GM20000 (cell line): ENCODE measurements around the gene XXYLT1.
"Not testable (repeated sequence)": the region's sequence is repeated elsewhere in the genome, so short reads cannot be mapped to it uniquely, and the experiment has no call there.

Experiments
- DNase-seq: peaks from one replicate; pipeline ENCODE4 v3.0.0; 2012; ENCODE audit warnings: low spot score
- TF ChIP-seq, protein P1 (sequence below): IDR thresholded peaks from 2 replicates; pipeline ENCODE4 v1.5.1; 2012; ENCODE audit warnings: mild to moderate bottlenecking, control low read depth; ENCODE audit errors: extremely low read depth, missing control alignments

Gene XXYLT1

DNA sequence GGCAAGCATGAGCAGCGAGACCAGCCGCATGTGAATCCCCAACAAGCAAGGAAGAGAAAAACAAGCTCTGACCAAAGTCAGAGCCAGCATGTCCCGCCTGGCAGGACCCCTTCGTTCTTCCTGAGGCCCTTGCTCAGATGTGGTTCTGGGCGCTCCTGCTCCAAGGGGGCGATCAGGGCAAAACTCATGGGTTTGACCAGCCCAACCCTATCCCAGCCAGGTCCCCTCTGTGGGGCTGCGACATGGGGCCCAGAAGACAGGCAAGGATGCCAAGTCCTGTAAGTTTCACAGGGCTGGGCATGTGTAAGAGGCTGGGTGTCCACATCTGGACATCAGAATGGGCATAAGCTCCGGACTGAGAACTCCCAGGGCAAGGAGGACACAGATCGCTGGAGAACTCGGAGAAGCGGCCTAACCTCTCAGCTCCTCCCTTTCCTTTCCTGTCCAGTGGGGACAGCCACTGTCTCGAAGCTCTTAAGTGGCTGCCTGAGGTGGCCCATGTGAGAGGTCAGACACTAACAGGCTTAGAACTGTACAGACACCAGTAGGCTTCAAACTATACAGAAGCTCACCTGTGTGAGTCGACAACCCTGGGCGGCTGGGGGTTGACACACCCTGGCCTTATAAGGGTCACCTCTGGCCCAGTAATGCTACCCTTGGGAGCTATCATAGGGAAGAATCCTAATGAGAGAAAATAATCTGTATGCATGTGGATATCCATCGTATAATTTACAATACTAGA, 48.9 kb downstream of the XXYLT1 start:
- DNase-seq: no peak
- TF ChIP-seq, protein P1, sequence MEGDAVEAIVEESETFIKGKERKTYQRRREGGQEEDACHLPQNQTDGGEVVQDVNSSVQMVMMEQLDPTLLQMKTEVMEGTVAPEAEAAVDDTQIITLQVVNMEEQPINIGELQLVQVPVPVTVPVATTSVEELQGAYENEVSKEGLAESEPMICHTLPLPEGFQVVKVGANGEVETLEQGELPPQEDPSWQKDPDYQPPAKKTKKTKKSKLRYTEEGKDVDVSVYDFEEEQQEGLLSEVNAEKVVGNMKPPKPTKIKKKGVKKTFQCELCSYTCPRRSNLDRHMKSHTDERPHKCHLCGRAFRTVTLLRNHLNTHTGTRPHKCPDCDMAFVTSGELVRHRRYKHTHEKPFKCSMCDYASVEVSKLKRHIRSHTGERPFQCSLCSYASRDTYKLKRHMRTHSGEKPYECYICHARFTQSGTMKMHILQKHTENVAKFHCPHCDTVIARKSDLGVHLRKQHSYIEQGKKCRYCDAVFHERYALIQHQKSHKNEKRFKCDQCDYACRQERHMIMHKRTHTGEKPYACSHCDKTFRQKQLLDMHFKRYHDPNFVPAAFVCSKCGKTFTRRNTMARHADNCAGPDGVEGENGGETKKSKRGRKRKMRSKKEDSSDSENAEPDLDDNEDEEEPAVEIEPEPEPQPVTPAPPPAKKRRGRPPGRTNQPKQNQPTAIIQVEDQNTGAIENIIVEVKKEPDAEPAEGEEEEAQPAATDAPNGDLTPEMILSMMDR: no peak

DNA sequence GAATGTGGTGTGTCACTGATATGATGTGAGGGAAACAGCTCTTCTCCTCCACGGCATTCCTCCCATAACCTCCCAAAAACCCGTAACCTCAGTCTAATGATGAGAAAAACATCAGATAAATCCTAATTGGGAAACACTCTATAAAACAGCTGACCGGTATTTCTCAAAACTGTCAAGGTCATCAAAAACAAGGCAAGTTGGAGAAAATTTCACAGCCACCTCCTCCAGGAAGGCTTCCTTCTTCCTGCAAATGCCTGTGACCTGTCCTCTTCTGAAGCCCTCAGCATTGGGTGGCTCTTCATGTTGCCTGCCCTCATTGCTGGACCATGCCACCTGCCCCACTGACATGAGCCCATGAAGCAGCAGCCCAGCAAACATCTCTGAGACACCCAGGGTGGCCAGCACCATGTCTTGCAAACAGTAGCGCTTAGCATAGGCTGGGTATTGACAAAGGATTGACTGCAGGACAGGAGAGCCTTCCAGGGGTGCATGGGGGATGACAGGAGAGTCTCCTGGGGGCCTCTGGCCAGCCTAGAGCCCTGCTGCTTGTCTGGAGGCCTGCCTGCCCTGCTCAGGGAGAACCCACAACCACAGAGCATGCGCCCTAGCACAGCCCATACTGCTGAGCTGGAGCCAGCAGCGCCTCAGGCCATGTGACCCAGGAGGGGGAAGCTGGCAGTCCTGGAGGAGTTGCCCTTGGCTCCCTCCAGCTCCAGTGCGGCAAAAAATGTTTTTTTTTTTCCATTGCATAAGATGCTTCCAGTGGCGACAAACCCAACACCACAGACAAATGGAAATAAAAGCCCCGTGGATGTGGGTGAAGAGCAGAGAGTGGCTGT, 49.7 kb downstream of the XXYLT1 start:
- TF ChIP-seq, protein P1: no peak
- DNase-seq: no peak

DNA sequence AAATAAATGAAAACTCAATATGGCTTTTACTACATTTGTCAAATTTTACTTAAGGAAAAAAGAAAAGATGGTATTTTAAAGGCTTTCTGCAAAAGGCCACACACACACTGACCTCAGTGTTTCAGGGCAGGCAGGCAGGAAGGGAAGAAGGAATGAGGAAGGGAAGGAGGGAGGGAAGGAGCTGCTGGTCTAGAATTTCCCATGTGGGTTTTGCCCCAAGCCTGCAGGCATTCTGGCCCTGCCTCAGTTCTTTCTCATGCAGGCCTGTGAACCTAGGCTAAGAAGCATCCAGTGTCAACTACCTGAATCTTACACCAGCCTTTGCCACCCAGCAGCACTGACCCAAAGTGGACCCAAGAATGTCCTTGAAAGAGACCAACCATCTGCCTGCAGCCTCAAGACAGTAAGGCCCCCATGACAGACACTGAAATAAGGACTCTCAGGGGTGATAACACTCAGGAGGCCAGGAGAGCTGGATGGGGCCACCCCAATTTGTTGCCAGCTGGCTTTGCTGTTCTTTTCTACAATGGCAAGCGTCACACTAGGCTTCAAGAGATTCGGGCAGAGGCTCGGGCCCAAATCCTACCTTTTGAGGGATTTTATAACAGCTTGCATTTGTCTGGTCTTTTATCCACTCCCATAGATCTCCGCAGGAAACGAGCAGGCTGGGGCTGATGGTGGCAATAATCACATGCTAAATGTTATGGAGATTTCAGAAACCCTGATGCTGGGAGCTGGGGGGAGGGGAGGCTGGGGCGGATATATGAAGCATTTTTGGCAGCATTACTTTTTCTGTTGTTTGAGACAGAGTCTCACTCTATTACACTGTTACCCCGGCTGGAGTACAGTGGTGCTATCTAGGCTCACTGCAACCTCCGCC, 51.4 kb downstream of the XXYLT1 start:
- TF ChIP-seq, protein P1: no peak
- no peak for DNase-seq

DNA sequence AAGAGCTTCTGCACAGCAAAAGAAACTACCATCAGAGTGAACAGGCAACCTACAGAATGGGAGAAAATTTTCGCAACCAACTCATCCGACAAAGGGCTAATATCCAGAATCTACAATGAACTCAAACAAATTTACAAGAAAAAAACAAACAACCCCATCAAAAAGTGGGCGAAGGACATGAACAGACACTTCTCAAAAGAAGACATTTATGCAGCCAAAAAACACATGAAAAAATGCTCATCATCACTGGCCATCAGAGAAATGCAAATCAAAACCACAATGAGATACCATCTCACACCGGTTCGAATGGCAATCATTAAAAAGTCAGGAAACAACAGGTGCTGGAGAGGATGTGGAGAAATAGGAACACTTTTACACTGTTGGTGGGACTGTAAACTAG, 52.6 kb downstream of the XXYLT1 start:
- not testable (repeated sequence) for DNase-seq

DNA sequence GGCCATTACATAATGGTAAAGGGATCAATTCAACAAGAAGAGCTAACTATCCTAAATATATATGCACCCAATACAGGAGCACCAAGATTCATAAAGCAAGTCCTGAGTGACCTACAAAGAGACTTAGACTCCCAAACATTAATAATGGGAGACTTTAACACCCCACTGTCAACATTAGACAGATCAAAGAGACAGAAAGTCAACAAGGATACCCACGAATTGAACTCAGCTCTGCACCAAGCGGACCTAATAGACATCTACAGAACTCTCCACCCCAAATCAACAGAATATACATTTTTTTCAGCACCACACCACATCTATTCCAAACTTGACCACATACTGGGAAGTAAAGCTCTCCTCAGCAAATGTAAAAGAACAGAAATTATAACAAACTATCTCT, 55.4 kb downstream of the XXYLT1 start:
- not testable (repeated sequence) for DNase-seq

DNA sequence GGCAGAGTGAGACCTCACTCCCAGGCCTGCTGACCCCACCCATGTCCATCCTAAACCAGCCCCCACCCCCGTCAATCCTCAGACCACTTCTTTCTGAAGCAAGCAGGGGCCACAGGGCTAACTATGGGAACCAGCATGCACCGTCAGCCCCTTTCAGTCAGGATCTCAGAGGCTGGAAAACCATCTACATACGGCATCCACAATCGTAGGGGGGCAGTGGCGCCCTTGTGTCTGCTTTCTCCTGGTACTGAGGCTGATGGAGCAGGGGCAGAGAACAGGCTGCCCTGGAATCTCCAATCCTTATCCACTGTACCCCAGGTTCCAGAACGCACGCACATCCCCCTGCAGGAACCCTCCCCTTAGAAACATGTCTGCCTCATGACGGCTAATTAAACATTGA, 56.6 kb downstream of the XXYLT1 start:
- no peak for DNase-seq
- TF ChIP-seq, protein P1: no peak

DNA sequence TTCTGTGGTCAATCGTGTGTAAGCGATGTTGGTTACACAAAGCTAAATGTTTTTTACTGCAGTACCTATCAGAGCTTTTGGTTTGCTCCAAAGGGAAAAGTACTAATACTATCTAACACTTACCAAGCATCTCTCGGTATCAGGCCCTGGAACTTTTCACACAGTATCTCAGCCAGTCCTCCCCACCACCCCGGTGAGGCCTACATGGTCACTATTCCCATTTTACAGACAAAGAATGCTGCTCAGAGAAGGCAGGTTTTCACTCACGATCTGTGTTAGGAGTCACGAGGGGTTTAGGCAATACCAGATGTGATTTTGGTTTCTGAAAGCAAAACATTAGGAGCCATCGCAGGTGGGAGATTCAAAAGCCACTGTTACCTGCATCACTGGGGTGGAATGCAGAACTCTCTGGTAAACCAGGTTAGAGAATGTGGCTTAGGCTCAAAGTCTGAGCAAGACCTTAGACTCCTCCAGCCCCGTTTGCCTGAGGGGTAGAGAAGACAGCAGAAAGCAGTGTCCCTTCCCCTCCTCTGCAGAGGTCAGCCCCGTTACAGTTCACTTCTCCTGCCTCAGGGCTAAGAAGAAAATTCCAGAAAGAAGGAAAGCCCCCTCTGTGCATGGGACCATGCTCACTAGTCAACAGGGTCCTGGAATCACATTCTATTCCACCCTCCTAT, 57.2 kb downstream of the XXYLT1 start:
- no peak for DNase-seq
- TF ChIP-seq, protein P1: no peak
